Measurements from ENCODE around the gene CCDC93.

DNA sequence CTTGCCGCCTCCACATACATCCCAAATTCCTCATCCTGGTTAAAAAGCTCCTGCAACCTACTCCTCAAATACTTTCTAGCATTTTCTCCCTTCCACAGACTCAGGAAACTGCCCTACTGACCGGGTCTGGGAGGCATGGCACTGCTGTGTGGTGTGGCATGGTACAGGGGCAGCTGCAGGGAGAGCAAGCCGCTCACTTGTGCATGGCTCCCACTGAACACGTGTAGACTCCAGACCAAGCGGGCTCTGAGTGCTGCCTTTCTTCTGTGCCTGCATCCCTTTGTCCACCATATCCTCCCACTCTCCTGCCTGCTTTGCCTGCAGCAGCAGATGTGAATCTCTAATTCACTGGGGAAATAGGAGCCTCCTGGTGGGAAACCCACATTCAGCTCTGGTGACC is 72.2 kb downstream of the CCDC93 start:
- TF ChIP-seq, protein P1, sequence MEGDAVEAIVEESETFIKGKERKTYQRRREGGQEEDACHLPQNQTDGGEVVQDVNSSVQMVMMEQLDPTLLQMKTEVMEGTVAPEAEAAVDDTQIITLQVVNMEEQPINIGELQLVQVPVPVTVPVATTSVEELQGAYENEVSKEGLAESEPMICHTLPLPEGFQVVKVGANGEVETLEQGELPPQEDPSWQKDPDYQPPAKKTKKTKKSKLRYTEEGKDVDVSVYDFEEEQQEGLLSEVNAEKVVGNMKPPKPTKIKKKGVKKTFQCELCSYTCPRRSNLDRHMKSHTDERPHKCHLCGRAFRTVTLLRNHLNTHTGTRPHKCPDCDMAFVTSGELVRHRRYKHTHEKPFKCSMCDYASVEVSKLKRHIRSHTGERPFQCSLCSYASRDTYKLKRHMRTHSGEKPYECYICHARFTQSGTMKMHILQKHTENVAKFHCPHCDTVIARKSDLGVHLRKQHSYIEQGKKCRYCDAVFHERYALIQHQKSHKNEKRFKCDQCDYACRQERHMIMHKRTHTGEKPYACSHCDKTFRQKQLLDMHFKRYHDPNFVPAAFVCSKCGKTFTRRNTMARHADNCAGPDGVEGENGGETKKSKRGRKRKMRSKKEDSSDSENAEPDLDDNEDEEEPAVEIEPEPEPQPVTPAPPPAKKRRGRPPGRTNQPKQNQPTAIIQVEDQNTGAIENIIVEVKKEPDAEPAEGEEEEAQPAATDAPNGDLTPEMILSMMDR (IDR thresholded peaks at IDR 0.05): no peak
- TF ChIP-seq POLR2A (IDR thresholded peaks at IDR 0.05): no peak
